NCI-H2171 treated with DMSO at 0.1 percent for 48 hours (cell line): ENCODE data around the gene HDAC4.
"Not testable (repeated sequence)": the region's sequence is repeated elsewhere in the genome, so short reads cannot be mapped to it uniquely, and the experiment has no call there.

ENCODE experiments used
- DNase-seq: peaks from one replicate; lab custom pipeline; 2025; lab: John Stamatoyannopoulos, UW

Gene HDAC4

GRCh38 chr2:239187464-239188253 lies 213.2 kb downstream of the HDAC4 start:
- no peak for DNase-seq

DNA sequence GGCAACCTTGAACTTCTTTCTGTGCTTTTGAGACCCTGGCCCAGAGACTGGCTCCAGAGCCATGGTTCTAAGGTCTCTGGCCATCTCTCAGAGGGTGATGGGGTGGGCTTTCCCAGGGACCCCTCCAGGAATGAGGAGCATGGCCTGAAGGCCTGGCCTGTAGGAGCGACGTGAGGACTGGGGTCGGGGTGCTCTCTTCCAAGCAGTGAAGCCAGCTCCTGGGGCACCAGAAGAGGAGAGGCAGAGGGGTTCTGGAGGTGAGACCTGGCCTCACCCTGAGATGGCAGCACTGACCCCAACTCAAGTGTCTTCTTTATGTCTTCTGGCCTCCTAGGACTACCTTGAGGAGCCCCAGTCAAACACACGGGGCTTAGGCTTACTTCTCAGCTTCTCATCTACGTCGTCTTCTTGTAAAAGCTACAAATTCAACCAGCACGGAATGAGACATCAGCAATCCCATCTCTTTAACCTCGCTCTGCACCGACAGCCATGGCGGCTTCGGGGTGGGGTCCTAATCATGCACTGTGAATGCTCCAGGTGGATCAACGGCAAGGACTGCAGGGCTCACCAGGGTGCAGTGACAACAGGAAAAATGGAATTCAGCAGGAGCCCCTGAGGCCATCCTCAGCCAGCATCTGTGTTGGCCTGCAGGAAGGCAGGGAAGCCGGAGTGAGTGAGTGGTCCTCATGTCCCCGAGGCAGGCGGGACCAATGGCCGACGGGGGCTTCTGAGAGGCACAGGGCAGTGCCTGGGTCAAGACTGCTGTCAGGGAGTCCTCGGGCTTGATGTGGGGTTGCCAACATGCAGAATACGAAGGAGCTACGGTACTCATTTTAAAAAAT lies 214.1 kb downstream of the HDAC4 start:
- no peak for DNase-seq

GRCh38 chr2:239184968-239185903 lies 215.6 kb downstream of the HDAC4 start:
- no peak for DNase-seq

GRCh38 chr2:239184179-239184578 lies 216.6 kb downstream of the HDAC4 start:
- no peak for DNase-seq

DNA sequence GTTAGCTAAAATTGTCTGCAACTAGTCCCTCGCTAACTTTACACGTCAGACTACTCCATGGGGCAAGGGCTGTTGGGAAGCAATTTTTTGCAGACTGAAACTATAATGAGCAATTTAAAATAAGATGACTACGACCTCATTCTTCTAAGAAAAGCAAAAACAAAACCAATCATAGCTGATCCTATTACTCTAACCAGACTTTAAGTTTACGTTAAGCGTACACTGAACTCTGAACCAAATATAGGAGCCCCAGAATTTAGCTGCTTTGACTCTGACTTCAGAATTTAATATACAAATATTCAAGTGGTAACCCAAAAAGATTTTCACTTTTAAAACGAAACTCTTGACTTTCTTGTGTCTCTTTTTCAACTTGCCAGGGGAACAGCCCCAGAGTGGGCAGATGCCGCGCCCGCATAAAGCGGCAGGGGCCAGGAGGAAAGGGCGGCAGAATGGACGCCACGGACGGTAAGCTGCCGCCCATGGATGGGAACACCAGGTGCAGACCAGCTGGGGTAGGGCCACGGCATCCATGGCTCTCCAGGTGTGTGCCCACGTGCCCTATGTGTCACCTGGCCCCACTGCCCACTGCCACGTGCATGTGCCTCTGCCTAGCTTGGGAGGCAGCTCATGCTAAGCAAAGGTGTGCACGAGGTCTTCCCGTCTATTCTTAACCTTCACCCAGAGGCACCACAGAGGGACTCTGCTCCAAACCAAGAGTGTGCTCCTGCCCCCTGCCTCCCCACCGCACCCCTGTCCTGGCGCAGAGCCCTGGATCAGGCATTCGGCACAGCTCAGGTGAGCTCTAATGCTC lies 217.6 kb downstream of the HDAC4 start:
- DNase-seq, result no peak

DNA sequence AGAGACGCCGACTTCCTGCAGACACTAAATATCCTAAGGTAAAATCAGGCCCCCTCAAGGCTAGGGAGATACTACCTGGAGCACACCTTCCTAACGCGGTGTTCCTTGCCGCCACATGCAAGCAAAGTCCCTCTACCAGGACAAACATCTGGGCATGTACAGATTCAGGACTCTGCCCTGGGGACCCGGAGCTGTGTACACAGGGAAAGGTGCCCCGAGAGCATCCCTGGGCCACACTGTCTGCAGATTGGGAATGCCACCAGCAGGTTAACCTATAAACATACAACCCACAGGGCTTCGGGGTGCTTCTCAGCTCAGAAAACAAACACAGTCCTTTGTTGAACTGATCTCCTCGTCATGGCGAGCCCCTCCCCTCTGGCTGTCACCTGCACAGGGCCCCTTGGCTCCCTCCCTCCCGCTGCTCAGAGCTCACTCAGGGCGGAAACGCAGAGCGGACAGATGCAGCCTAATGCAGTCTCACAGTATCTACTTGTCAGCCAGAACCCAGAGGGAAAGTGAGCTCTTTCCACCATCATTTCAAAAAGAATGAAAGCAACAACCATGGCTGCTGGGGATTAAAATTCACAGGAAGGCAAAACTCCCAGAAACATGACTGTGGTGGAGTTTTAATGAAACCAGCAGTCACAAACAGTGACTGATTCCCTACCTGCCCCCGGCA lies 218.8 kb downstream of the HDAC4 start:
- peak; percentile 73 for DNase-seq

DNA sequence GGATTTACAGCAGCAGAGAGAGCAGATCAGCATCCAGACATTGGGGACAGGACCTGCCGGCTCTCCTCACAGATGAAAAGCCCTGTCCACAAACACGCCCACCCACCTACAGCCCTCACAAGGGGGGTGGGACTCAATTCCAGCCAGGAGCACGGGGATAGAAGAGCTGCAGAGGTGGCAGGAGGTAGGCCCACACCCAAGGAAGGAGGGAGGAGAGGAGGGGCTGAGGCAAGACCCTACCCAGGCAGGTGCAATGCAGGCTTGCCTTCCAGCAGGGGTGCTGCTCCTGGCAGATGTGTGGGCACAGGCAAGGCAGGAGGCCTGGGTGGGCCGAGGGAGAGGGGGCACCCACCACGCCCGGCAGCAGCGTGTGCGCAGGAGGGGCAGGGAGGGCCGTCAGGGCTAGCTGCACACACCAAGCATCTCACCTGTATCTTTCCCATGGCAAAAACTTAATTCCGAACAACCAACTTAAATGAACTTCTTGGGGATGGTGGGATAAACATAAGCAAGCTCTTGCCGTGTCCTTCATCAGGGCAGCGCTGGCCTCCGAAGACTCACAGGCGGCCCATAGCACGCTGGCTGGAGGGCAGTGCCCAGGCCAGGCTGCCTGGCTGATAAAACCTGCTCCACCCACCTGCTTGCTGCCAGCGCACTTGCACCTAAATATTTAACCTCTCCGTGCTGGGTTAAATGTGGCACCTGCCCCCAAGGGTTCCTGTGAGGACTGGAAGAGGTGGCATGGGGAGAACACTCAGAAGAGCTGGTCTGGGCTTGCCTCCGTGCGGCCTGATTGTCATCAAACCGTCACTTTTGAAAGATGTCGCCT lies 219.5 kb downstream of the HDAC4 start:
- DNase-seq, result no peak

DNA sequence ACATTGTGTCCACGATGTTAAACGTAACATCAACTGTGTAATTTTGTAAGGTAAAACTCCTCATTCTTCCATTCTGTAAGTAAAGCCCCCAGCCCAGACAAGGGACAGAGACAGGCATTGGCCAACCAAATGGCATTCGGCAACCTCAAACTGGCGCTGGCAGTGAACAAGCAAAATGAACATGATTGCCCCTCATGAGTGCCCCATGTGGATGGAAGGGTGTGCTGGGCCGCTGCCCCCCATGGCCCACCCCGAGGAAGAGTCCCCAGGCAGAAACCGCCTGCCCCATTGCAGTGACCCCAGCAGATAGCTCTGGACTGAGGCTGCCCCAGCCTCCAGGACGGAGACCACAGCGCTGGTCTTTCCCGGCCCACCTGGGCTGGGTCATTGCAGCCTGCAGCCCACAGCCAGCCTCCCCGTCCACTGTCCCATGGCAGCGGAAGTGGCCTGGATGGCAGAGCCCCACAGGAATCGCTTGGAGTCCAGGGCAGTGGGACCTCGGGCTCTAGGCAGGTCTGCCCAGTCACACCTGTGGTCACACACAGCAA lies 220.2 kb downstream of the HDAC4 start:
- DNase-seq, result no peak

DNA sequence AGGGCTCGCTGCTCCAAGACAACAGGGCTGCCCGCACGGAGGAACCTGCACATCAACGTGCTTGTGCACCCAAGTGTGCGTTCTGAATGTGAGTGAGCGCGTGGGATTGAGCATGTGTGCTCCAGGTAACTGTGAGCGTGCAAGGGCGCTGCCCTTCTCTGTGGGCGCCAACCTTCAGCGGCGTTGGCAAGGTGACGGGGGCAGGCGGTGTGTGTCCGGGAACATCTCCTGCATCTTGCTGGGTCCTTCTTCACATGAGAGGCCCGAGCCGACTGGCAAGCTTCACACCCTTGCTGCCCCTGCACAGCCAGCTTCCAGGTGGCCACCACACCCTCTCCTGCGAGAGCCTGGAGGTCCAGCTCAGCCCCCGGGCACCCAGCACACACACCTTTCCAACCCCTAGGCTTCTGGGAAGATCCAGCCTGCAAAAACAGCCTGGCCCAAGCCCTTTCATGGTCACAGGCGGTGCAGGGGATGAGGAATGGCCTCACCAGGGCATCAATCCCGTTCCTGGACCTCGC lies 220.9 kb downstream of the HDAC4 start:
- DNase-seq, result no peak

DNA sequence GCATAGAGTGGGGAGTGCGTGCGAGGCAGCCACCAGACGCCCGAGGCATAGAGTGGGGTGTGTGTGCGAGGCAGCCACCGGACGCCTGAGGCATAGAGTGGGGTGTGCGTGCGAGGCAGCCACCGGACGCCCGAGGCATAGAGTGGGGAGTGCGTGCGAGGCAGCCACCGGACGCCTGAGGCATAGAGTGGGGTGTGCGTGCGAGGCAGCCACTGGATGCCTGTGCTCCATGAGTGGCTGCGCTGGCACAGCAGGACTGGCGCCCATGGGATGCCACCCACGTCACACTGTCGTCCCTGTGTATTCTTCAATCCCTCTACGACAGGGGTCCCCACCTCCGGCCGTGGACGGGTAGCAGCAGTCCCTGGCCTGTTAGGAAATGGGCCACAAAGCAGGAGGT lies 221.9 kb downstream of the HDAC4 start:
- no peak for DNase-seq

DNA sequence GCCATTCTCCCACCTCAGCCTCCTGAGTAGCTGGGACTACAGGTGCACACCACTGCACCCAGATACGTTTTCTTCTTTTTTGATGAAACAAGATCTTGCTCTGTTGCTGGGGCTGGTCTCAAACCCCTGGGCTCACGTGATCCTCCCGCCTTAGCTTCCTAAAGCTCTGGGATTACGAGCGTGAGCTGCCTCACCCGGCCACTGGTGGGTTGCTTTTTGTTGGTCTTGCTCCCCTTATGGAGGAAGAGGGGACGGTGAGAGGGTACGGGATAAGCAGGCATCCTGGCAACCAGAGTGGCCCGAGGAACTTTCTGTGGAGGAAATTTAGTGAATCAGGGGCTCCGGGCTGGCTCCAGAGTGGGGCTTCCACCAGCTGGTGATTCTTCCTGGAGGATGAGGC lies 222.3 kb downstream of the HDAC4 start:
- DNase-seq, result no peak

DNA sequence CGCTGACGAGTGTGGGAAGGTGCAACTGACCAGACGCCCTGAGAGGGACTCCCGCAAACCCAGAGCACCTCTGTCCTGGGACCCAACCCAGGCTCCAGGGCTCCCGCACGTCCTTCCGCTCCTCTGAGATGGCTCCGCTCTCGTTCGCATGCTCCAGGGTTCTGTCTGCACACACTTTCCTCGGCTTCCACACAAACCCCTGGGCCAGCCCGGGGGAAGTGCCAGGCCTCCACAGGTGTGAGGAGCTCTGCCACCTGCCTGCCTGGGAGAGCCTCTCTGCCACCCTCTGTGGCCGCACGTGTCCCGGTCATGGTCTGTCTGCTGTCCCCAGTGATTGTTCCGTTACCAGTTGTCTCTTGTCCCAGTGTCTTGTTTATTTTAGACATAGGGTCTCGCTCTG lies 222.9 kb downstream of the HDAC4 start:
- no peak for DNase-seq

GRCh38 chr2:239177325-239177724 lies 223.5 kb downstream of the HDAC4 start:
- DNase-seq, result no peak

DNA sequence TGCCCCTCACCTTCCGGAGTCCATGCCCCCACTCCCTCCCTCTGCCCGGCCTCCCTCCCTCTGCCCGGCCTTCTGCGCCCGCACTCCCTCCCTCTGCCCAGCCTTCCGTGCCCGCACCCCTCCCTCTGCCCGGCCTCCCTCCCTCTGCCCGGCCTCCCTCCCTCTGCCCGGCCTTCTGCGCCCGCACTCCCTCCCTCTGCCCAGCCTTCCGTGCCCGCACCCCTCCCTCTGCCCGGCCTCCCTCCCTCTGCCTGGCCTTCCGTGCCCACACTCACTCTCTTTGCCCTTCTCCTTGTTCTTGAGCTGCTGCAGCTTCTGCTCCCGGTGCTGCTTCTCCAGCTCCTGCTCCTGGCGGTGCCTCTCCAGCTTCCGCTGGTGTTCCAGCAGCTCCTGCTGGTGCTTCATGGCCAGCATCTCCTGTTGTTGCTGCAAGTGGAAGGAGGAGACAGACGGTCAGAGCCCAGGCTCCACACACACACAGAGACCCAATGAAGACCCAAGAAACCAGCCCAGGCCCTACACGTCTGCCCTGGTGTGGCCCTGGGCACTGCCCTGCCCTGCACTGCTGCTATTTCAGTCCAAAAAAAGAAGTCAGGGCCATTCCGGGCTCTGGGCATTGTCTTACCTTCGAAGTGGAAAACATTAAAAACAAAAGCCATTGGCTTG lies 224.5 kb downstream of the HDAC4 start:
- not testable (repeated sequence) for DNase-seq

DNA sequence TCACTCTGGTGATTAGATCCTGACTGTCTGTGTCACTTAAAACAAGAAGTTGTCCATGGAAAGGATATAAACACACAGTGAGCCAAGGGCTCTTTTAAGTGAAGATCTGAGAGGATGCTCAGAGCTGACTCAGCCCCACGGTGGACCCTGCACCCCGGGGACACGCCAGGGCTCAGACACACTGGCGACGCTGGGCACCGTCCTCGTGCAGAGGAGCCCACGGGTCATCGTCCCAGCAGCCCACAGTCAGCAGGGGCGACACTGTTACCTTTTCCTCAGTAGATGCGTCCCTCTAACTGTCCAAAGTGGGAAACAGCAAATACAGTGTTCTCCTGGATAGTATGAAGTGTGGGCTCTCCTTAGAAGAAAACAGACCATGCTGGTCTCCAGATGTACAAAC lies 225.6 kb downstream of the HDAC4 start:
- no peak for DNase-seq

DNA sequence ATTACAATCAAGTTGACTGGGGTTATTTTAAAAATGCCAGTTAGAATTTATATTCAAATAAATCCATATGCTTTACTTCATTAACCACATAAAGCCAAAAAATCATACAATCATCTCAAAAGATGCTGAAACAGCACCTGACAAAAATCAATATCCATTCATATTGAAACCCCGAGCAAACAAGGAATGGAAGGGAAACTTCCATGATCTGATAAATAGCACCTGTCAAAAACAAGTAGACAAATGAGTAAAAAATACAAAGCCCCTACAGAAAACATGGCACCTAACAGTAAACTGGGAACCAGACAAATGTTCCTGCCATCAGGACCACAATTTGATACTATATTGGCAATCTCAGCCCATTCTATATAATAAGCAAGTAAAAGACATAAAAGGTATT lies 227.5 kb downstream of the HDAC4 start:
- no peak for DNase-seq

DNA sequence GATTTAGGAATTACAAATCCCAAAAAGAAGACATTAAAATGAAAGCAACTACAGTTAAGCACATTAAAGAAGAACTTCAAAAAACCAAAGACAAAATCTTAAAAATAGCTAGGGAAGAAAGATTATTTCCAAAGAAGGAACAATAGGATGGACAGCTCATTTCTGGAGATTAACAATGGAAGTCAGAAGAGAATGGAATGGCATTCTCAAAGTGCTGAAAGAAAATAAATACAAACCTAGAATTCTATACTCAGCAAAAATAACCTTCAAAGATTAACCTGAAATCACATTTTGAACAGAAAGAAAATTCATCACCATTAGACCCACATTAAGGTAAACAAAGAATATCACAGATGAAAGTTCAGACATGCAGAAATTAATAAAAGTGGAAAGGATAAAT lies 229.2 kb downstream of the HDAC4 start:
- no peak for DNase-seq

- no peak for DNase-seq
Measured at GRCh38 chr2:239169311-239170048, 231.3 kb downstream of the HDAC4 start.
